Measurements from ENCODE around the gene NCOR1.
"Not testable (repeated sequence)": the region's sequence is repeated elsewhere in the genome, so short reads cannot be mapped to it uniquely, and the experiment has no call there.

Gene NCOR1

DNA sequence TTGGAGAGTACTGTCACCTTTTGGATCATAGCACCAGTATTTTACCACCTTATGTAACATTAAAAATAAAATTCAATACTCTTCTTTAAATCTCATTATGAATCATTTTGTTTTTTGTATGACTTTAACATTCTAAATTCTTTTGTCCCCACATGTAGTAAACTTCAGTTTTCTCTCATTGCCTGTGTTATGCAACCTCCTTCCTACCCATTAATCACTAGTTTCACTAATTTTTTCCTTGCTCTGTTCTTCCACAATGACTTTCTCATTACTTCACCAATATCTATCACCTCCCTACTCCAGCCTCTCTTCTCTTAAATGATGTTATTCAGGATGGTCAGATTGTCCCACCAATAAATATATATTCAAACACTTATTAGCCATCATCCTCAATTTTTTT, 147.0 kb downstream of the NCOR1 start:
- DNase-seq: no peak
- no peaks in the 10 kb centered on the region for H3K9me3 Mint-ChIP-seq
- no peak overlapping the region for H3K4me3 Mint-ChIP-seq
- H3K4me1 Mint-ChIP-seq: no peaks in the 10 kb centered on the region
- H3K27ac Mint-ChIP-seq: no peak overlapping the region
- H3K36me3 Mint-ChIP-seq (ENCODE audit: low read depth): peaks cover 93% of the 10 kb centered on the region
- H3K27me3 Mint-ChIP-seq (ENCODE audit: low read depth, poor library complexity): no peaks in the 10 kb centered on the region
- TF ChIP-seq, protein P1, sequence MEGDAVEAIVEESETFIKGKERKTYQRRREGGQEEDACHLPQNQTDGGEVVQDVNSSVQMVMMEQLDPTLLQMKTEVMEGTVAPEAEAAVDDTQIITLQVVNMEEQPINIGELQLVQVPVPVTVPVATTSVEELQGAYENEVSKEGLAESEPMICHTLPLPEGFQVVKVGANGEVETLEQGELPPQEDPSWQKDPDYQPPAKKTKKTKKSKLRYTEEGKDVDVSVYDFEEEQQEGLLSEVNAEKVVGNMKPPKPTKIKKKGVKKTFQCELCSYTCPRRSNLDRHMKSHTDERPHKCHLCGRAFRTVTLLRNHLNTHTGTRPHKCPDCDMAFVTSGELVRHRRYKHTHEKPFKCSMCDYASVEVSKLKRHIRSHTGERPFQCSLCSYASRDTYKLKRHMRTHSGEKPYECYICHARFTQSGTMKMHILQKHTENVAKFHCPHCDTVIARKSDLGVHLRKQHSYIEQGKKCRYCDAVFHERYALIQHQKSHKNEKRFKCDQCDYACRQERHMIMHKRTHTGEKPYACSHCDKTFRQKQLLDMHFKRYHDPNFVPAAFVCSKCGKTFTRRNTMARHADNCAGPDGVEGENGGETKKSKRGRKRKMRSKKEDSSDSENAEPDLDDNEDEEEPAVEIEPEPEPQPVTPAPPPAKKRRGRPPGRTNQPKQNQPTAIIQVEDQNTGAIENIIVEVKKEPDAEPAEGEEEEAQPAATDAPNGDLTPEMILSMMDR (IDR thresholded peaks at IDR 0.05): no peak

DNA sequence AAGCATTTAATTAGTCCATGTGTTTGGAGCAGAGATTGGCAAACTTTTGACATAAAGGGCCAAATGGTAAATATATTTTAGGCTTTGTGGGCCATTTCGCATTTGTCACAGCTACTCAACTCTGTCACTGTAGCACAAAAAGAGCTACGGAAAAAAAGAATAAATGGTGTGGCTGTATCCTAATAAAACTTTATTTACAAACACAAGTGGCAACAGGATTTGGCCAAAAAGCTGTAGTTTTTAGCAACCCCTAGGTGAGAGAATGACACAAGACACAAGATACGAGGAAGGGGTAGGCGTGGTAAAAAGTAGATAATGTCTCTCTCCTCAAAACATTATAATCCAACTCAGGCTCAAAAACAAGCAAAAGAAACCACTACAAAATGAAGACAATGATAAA, 149.2 kb downstream of the NCOR1 start:
- Mint-ChIP-seq H3K27me3 (ENCODE audit: low read depth, poor library complexity) (no peaks in the 10 kb centered on the region), H3K9me3 (no peaks in the 10 kb centered on the region), H3K27ac (no peak overlapping the region), H3K4me3 (no peak overlapping the region), H3K36me3 (ENCODE audit: low read depth) (peaks cover 91% of the 10 kb centered on the region), H3K4me1 (no peaks in the 10 kb centered on the region)
- TF ChIP-seq, protein P1 (IDR thresholded peaks at IDR 0.05): no peak
- DNase-seq: no peak

- Mint-ChIP-seq H3K27ac (peak overlapping the region; percentile 0), H3K4me3 (no peak overlapping the region), H3K9me3 (no peaks in the 10 kb centered on the region), H3K4me1 (no peaks in the 10 kb centered on the region), H3K36me3 (ENCODE audit: low read depth) (peaks cover 79% of the 10 kb centered on the region), H3K27me3 (ENCODE audit: low read depth, poor library complexity) (no peaks in the 10 kb centered on the region)
- TF ChIP-seq, protein P1 (IDR thresholded peaks at IDR 0.05): no peak
- no peak for DNase-seq
These were observed 153.7 kb downstream of the NCOR1 start for GRCh38 chr17:16061631-16062030.

GRCh38 chr17:16055139-16055538, 160.2 kb downstream of the NCOR1 start:
- not testable (repeated sequence) for H3K4me1 Mint-ChIP-seq; DNase-seq; H3K27me3 Mint-ChIP-seq (ENCODE audit: low read depth, poor library complexity); H3K4me3 Mint-ChIP-seq; H3K27ac Mint-ChIP-seq
- Mint-ChIP-seq H3K9me3 (peaks cover 38% of the 10 kb centered on the region), H3K36me3 (ENCODE audit: low read depth) (peaks cover 82% of the 10 kb centered on the region)

DNA sequence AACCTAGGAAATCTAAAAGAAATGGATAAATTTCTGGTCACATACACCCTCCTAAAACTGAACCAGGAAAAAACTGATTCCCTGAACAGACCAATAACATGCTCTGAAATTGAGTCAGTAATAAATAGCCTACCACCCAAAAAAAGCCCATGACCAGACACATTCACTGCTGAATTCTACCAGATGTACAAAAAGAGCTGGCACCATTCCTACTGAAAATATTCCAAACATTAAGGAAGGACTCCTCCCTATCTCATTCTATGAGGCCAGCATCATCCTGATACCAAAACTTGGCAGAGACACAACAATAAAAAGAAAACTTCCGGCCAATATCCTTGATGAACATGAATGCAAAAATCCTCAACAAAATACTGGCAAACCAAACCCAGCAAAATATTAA, 162.8 kb downstream of the NCOR1 start:
- H3K4me1 Mint-ChIP-seq: no peaks in the 10 kb centered on the region
- no peak overlapping the region for H3K27ac Mint-ChIP-seq
- H3K27me3 Mint-ChIP-seq (ENCODE audit: low read depth, poor library complexity): no peaks in the 10 kb centered on the region
- TF ChIP-seq, protein P1 (IDR thresholded peaks at IDR 0.05): no peak
- DNase-seq: no peak
- H3K4me3 Mint-ChIP-seq: no peak overlapping the region
- H3K9me3 Mint-ChIP-seq: peaks cover 38% of the 10 kb centered on the region
- H3K36me3 Mint-ChIP-seq (ENCODE audit: low read depth): peaks cover 73% of the 10 kb centered on the region

GRCh38 chr17:16050844-16051243, 164.5 kb downstream of the NCOR1 start:
- TF ChIP-seq, protein P1 (IDR thresholded peaks at IDR 0.05): no peak
- Mint-ChIP-seq H3K4me3 (no peak overlapping the region), H3K27ac (no peak overlapping the region), H3K9me3 (peaks cover 35% of the 10 kb centered on the region), H3K4me1 (no peaks in the 10 kb centered on the region), H3K27me3 (ENCODE audit: low read depth, poor library complexity) (no peaks in the 10 kb centered on the region), H3K36me3 (ENCODE audit: low read depth) (peaks cover 71% of the 10 kb centered on the region)
- no peak for DNase-seq
